GM18526 (cell line): ENCODE measurements around the gene NOS3.

Experiments used
- POLR2A ChIP-seq: IDR thresholded peaks from 3 replicates; pipeline ENCODE4 v1.6.1; 2011; ENCODE audit not compliant: insufficient read length; ENCODE audit errors: extremely low read depth

Gene NOS3

DNA sequence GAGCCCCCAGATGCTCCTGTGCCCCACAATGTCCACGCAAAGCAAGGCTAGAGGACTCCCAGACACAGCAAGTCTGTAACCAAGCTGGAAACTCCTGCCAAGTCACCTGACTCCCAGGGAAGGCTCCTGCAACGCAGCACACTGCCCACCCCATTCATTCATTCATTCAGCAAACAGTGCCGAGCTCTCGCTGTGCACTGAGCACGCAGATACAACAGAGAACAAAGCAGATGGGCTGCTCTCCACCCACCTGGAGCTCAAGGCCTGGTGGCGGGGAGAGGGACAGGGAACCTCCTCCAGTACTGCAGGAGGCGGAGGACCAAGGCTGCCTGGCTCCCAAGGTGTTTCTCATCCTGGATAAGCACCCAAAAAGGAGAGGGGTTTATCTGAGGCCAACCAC is 21.3 kb upstream of the NOS3 start:
- TF ChIP-seq POLR2A, result no peak

- TF ChIP-seq POLR2A, result no peak
These were observed 20.4 kb upstream of the NOS3 start for GRCh38 chr7:150970424-150970823.

GRCh38 chr7:150971242-150972022 is 19.4 kb upstream of the NOS3 start:
- TF ChIP-seq POLR2A, result no peak

DNA sequence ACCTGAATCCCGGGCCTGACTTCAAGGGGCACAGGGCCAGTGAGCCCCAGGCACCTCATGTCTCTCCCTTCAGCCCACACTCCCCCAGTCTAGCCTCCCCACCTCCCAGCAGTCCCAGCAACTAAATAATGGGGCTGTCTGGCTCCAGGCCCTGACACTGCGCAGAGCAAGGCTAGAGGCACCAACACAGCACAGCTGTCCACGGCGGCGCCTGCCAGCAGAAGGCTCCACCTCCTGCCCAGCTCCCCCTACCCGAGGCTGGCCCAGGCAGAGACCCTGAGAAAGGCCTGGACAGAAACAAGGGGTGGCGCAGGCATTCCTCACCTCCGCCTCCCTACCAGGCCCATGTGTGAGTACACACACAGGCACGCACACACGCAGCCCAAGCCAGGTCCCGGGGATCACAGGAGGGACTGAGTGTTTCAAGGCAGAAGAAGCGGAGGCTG is 18.8 kb upstream of the NOS3 start:
- no peak for TF ChIP-seq POLR2A

DNA sequence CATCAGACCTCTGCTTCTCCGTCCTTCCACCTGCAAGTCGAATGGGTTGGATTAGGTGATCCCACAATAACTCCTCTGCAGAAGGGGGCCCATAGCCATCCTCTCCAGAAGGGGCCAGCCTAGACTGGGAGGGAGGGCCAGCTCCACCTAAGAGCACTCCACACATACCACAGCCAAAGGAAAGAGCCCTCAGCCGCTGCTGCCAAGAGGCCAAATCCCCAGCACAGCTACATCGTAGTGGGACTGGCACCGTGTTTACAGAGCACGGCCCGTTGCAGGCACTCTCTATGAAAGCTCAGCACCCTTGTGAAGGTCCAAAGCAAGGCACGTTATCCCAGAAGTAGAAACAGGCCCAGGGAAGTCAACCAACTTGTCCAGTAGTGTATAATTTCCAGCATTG is 18.1 kb upstream of the NOS3 start:
- no peak for TF ChIP-seq POLR2A

GRCh38 chr7:150973571-150974451 is 17.0 kb upstream of the NOS3 start:
- TF ChIP-seq POLR2A, result no peak

DNA sequence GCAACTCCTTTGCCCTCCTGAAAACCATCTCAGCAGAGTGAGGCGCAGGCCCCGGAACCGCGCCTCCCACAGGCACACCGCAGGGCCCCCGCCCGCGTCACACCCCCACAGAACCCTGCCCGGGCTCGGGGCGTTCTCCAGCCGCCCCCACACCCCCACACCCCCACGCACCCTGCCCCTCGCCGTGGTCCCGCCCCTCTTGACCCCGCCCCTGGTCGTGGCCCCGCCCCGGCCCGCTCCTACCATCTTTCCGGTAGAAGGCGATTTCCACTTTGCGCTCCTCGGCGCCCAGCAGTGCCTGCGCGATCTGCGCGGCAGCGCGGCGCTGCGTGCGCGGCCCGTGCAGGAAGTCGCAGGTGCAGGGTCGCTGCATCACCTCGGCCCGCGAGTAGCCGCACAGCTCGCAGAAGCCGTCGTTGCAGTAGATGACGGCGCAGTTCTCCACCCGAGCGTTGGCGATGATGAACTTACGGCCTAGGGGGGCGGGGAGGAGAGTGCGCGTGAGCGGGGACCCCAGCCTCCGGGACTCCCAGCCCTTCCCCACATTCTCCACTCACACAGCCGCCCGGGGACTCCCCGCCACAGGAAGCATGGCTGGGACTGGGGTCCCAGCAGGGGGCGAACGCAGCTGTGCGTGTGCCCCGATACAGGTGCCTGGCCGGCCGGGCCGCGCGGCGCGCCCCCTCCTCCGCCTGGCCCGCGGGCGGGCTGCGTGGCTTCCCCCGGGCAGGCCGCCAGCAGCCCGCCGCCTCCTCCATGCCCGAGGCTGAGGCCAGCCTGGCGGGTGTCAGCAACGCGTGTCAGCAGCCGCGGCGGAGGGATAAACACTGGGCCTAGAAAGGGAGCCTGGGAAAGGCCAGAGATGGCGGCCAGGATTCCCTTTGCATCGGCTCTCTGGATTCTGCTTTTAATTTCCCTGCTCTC is 16.1 kb upstream of the NOS3 start:
- TF ChIP-seq POLR2A, result peak; percentile 46

DNA sequence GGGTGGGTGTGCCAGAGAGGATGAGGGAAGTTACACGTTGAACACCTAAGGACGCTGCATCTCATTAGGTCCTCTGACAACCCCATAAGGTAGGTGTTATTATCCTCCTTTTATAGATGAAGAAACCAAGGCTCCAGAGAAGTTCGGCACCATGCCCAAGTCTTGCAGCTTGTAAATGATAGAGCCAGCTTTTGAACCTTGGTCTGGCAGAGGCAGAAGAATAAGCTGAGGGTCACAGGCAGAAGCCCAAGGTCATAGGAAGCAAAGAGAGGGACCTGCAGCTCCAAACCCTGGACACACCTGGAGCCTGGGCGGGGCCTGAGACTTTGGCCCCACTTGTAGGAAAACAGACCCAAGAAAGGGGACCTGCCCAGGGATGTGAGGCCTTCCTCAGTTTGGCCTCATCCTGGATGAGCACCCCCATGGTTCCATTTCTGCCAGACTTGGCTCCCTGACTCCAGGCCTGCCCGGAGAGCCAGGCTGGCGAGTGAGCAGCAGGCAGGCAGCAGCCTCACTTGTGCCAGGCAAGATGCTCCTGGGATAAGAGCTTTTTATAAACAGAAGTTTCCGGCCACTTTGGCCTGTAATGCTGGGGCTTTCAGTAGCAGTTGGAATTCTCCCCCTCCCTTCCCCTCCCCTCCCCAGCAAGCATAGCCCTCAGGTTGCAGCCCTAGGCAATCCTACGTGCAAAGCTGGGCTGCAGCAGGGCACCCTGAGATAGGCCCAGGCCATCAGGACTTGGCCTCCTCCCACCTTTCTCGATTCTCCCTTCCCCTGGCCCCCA is 15.1 kb upstream of the NOS3 start:
- TF ChIP-seq POLR2A, result no peak

GRCh38 chr7:150976529-150977381 is 14.1 kb upstream of the NOS3 start:
- no peak for TF ChIP-seq POLR2A

GRCh38 chr7:150977382-150978125 is 13.3 kb upstream of the NOS3 start:
- no peak for TF ChIP-seq POLR2A

DNA sequence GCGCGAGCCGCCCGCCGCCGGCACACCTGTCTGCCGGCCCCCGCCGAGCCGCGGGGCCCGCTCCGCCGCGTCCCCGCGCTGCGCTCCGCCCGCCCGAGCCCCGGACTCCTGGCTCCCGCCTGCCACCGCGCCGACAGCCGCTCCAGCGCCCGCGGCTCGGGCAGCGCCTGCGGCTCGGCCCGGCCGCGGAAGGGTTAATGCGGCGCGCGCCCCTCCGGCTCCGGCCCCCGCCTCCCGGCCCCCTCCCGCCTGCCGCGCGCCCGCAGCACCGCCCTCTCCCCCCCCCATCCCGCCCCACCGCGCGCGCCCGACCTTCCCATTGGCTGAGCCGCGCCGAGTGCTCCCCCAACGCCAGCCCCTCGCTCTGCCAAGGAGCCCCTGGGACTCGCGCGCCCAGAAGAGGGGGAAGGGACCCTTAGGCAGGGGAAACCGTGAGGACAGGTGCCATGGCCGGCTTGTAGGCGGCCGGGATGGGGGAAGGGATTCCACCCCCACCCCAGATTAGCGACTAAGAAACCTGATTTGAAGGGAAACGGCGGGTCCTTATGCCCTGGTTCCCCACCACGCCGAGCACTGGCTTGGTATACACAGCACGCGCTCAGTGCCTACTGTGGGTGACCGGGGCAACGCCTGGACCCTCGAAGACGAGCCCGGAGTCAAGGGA is 12.6 kb upstream of the NOS3 start, which contains the start of gene KCNH2:
TSS of gene KCNH2 (minus strand) at position 196 of the 664 bp plus-strand sequence. CDS start 408 bp downstream, outside the sequence.
- TF ChIP-seq POLR2A, result no peak

GRCh38 chr7:150979713-150980390 is 11.0 kb upstream of the NOS3 start:
- TF ChIP-seq POLR2A, result no peak
